DND-41 (cell line): ENCODE measurements around the gene MGAM2.

Experiments used
- ATAC-seq: fragments of 200-7000 bp; cut with Tn5 transposase; 3 replicates; pipeline ENCODE4 v1.9.1; 2021; ENCODE audit warnings: low read depth; ENCODE audit not compliant: insufficient read depth
- DNase-seq: peaks from one replicate; pipeline ENCODE4 v3.0.0-alpha.2; 2020
- H2AFZ ChIP-seq: 2 replicates; pipeline ENCODE4 v1.6.0; 2012; ENCODE audit warnings: low read depth, low read length
- H3K27ac ChIP-seq: 2 replicates; pipeline ENCODE4 v1.5.1; 2012; ENCODE audit warnings: low read length, inconsistent platforms
- H3K27me3 ChIP-seq: fragments of 200-600 bp; sonication (generic); 2 replicates; pipeline ENCODE4 v1.6.0; 2012; ENCODE audit warnings: low read length, mild to moderate bottlenecking, inconsistent platforms; ENCODE audit not compliant: insufficient read depth, poor library complexity
- H3K36me3 ChIP-seq: 2 replicates; pipeline ENCODE4 v1.5.1; 2012; ENCODE audit warnings: low read length, inconsistent platforms; ENCODE audit not compliant: insufficient read depth
- H3K4me1 ChIP-seq: 2 replicates; pipeline ENCODE4 v1.5.1; 2012; ENCODE audit warnings: mild to moderate bottlenecking, low read length; ENCODE audit not compliant: insufficient read depth
- H3K4me2 ChIP-seq: 2 replicates; pipeline ENCODE4 v1.6.0; 2012; ENCODE audit warnings: mild to moderate bottlenecking, moderate library complexity, low read length, inconsistent platforms; ENCODE audit not compliant: insufficient read depth
- H3K4me3 ChIP-seq, 2 experiments: fragments of 200-600 bp in 1 of 2; shearing (Covaris generic) in 1 of 2; 2 replicates each; pipeline ENCODE4 v1.5.1; 2012 to 2016; ENCODE audit warnings: inconsistent platforms in 2 of 2, low read length in 2 of 2, mild to moderate bottlenecking in 2 of 2, low read depth in 1 of 2, moderate library complexity in 1 of 2
- H3K79me2 ChIP-seq: 2 replicates; pipeline ENCODE4 v1.6.0; 2012; ENCODE audit warnings: low read length, inconsistent platforms; ENCODE audit not compliant: insufficient read depth
- H3K9ac ChIP-seq: 2 replicates; pipeline ENCODE4 v1.6.0; 2012; ENCODE audit warnings: low read depth, mild to moderate bottlenecking, inconsistent platforms, low read length, moderate library complexity
- H3K9me3 ChIP-seq: 2 replicates; pipeline ENCODE4 v1.5.1; 2012; ENCODE audit warnings: low read length, moderate library complexity, mild to moderate bottlenecking, inconsistent platforms; ENCODE audit not compliant: insufficient read depth, severe bottlenecking
- H4K20me1 ChIP-seq: 2 replicates; pipeline ENCODE4 v1.6.0; 2012; ENCODE audit warnings: low read length; ENCODE audit not compliant: insufficient read depth
- EZH2 ChIP-seq: IDR thresholded peaks from 3 replicates; pipeline ENCODE4 v1.6.1; 2012; ENCODE audit warnings: borderline replicate concordance, low read depth, mild to moderate bottlenecking, moderate library complexity, low read length, inconsistent platforms; ENCODE audit not compliant: severe bottlenecking
- TF ChIP-seq, protein P1 (sequence below): IDR thresholded peaks from 2 replicates; pipeline ENCODE4 v1.5.1; 2012; ENCODE audit warnings: borderline replicate concordance, low read length, moderate library complexity, mild to moderate bottlenecking; ENCODE audit not compliant: poor library complexity, severe bottlenecking; ENCODE audit errors: extremely low read depth

Gene MGAM2

DNA sequence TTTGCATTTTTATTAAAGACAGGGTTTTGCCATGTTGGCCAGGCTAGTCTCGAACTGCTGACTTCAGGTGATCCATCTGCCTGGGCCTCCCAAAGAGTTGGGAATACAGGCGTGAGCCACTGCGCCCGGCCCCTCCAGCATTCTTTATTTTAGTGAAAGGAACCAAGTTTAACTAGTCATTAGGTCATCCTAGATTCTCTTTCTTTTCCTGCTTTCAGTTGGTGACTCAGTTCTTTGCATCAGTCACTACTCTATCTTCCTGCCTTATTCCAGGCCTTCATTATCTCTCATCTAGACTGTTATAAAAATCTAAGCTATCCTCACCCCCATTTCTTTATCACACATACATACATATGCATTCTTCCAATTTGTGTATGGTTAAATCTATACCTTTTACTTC lies 82.7 kb downstream of the MGAM2 start:
- H3K36me3 ChIP-seq, result no peaks in the 10 kb centered on the region
- no peak for ATAC-seq

DNA sequence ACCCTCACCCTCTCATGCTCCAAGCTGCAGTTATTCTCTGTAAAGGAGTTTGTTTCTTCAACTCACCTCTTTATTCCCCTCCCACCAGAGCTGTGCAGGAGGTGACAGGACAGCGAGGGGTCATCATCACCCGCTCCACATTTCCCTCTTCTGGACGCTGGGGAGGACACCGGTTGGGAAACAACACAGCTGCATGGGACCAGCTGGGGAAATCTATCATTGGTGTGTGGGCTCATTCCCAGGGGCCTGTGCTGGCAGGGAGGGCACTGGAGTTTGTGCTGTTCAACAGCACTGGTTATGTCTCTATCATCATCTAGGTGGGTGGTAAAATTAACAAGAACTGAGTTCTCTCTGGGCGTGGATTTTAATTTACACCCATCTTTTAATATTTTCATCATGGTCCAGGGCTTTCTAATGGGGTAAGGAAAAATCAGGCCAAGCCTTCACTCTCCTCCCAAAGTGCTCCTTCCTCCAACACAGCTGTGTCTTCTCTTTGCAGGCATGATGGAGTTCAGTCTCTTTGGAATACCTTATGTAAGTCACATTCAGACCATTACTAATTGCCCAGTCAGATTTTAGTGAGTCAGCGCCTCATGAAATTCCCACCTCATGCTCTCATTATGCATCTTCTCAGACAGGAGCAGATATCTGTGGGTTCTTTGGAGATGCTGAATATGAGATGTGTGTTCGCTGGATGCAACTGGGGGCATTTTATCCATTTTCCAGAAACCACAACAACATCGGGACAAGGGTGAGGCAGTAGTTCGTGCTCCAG lies 84.7 kb downstream of the MGAM2 start:
- Histone ChIP-seq H2AFZ (no peak overlapping the region), H3K4me1 (no peaks in the 10 kb centered on the region)
- no peak for ATAC-seq

More for the DNA sequence above, 82.7 kb downstream of the MGAM2 start:
- Histone ChIP-seq H3K27ac (no peak overlapping the region), H3K4me3 (no peak overlapping the region), H3K79me2 (no peaks in the 10 kb centered on the region), H2AFZ (no peak overlapping the region), H3K4me1 (no peaks in the 10 kb centered on the region), H3K4me2 (no peak overlapping the region), H4K20me1 (no peaks in the 10 kb centered on the region), H3K27me3 (peaks cover 8% of the 10 kb centered on the region), H3K9ac (no peak overlapping the region), H3K9me3 (no peaks in the 10 kb centered on the region)
- no peak for DNase-seq
- no peak for TF ChIP-seq EZH2
- TF ChIP-seq, protein P1, sequence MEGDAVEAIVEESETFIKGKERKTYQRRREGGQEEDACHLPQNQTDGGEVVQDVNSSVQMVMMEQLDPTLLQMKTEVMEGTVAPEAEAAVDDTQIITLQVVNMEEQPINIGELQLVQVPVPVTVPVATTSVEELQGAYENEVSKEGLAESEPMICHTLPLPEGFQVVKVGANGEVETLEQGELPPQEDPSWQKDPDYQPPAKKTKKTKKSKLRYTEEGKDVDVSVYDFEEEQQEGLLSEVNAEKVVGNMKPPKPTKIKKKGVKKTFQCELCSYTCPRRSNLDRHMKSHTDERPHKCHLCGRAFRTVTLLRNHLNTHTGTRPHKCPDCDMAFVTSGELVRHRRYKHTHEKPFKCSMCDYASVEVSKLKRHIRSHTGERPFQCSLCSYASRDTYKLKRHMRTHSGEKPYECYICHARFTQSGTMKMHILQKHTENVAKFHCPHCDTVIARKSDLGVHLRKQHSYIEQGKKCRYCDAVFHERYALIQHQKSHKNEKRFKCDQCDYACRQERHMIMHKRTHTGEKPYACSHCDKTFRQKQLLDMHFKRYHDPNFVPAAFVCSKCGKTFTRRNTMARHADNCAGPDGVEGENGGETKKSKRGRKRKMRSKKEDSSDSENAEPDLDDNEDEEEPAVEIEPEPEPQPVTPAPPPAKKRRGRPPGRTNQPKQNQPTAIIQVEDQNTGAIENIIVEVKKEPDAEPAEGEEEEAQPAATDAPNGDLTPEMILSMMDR, result no peak

DNA sequence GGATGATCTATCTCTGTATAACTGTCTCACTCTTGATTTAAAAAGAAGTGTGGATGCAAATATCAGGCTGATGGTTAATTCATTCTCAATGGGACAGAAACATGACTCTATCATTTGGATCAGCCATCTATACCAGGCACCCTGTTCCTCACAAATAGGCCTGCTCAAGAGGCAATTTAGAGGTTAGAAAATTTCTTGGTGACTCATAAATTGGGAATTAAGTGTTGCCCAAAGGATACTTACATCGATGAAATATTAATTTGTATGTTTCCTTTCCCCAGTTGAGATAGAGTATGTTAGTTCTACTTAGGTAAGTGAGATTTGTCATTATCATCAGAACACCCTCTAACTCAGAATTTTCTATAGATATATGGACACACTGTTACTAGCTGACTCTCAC lies 88.7 kb downstream of the MGAM2 start:
- no peak overlapping the region for H3K9ac ChIP-seq
- ATAC-seq (no peak), DNase-seq (no peak)
- H3K9me3 ChIP-seq, result no peaks in the 10 kb centered on the region
- H4K20me1 ChIP-seq, result no peaks in the 10 kb centered on the region
- no peak overlapping the region for H2AFZ ChIP-seq
- TF ChIP-seq, protein P1, result no peak
- no peak for TF ChIP-seq EZH2
- no peak overlapping the region for H3K27ac ChIP-seq
- no peaks in the 10 kb centered on the region for H3K79me2 ChIP-seq
- H3K4me1 ChIP-seq, result no peaks in the 10 kb centered on the region
- H3K36me3 ChIP-seq, result no peaks in the 10 kb centered on the region
- no peak overlapping the region for H3K4me2 ChIP-seq
- no peak overlapping the region for H3K4me3 ChIP-seq
- peaks cover 11% of the 10 kb centered on the region for H3K27me3 ChIP-seq

More for the DNA sequence above, 84.7 kb downstream of the MGAM2 start:
- Histone ChIP-seq H3K9ac (no peak overlapping the region), H3K4me3 (no peak overlapping the region), H4K20me1 (no peaks in the 10 kb centered on the region), H3K27ac (no peak overlapping the region), H3K36me3 (no peaks in the 10 kb centered on the region), H3K4me2 (no peak overlapping the region), H3K79me2 (no peaks in the 10 kb centered on the region), H3K9me3 (no peaks in the 10 kb centered on the region), H3K27me3 (peaks cover 11% of the 10 kb centered on the region)
- TF ChIP-seq, protein P1, result no peak
- TF ChIP-seq EZH2, result no peak
- DNase-seq, result no peak

DNA sequence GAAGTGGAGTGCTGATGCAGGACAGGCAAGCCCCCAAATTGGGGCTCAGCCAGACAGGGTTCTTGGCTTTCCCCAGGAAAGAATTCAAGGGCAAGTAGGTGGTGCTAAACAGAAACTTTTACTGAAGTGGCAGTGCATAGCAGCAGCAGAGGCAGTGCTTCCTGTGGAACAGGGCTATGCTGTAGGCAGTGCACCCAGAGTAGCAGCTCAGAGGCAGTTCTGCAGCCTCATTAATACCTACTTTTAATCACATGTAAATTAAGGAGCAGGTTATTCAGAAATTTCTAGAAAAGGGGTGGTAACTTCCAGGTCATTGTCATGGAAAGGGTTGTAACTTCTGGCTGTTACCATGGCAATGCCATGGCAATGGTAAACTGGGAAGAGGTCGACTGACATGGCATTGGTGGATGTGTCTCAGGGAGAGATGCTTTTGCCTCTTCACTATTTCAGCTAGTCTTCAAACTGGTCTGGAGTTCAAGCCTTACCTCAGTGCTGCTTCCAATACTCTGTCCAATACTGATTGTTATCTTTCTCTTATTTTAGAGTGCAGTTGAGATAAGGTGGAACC lies 117.1 kb downstream of the MGAM2 start:
- no peaks in the 10 kb centered on the region for H4K20me1 ChIP-seq
- DNase-seq, result no peak
- H3K4me2 ChIP-seq, result no peak overlapping the region
- peaks cover 3% of the 10 kb centered on the region for H3K27me3 ChIP-seq
- H3K27ac ChIP-seq, result no peak overlapping the region
- H3K79me2 ChIP-seq, result no peaks in the 10 kb centered on the region
- TF ChIP-seq, protein P1, result no peak
- TF ChIP-seq EZH2, result no peak
- no peak overlapping the region for H2AFZ ChIP-seq
- no peaks in the 10 kb centered on the region for H3K4me1 ChIP-seq
- ATAC-seq, result no peak
- no peak overlapping the region for H3K4me3 ChIP-seq
- no peaks in the 10 kb centered on the region for H3K36me3 ChIP-seq
- no peak overlapping the region for H3K9ac ChIP-seq
- H3K9me3 ChIP-seq, result no peaks in the 10 kb centered on the region
